Hepatocyte (in vitro differentiated cells): ENCODE measurements around the gene VCL. TPM values are rescaled to one million over a fixed set of nuclear protein-coding genes. Genes with fewer than 3 reads are reported as not detected.

ENCODE experiments used
- DNase-seq: peaks from one replicate; pipeline ENCODE4 v3.0.0-alpha.2; 2016; ENCODE audit warnings: low spot score
- H2AFZ ChIP-seq: fragments of 200-600 bp; sonication (generic); 2 replicates; pipeline ENCODE4 v1.6.0; 2016; ENCODE audit warnings: antibody characterized with exemption, mild to moderate bottlenecking
- H3K27ac ChIP-seq: fragments of 200-600 bp; sonication (generic); 2 replicates; pipeline ENCODE4 v1.5.1; 2016; ENCODE audit warnings: mild to moderate bottlenecking
- H3K27me3 ChIP-seq: fragments of 200-600 bp; sonication (generic); 2 replicates; pipeline ENCODE4 v1.6.1; 2016
- H3K36me3 ChIP-seq: fragments of 200-600 bp; sonication (generic); replicated peaks from 2 replicates; pipeline ENCODE4 v1.5.1; 2016; ENCODE audit warnings: low read depth; ENCODE audit not compliant: insufficient read depth
- H3K4me1 ChIP-seq: fragments of 200-600 bp; sonication (generic); 2 replicates; pipeline ENCODE4 v1.5.1; 2016; ENCODE audit warnings: mild to moderate bottlenecking, moderate library complexity; ENCODE audit not compliant: insufficient read depth
- H3K4me2 ChIP-seq: fragments of 200-600 bp; sonication (generic); 2 replicates; pipeline ENCODE4 v1.6.0; 2016
- H3K4me3 ChIP-seq: fragments of 200-600 bp; sonication (generic); 2 replicates; pipeline ENCODE4 v1.5.1; 2016; ENCODE audit warnings: mild to moderate bottlenecking
- H3K79me2 ChIP-seq: fragments of 200-600 bp; sonication (generic); 2 replicates; pipeline ENCODE4 v1.6.0; 2017; ENCODE audit warnings: mild to moderate bottlenecking
- H3K9me2 ChIP-seq: fragments of 200-600 bp; sonication (generic); replicated peaks from 2 replicates; pipeline ENCODE4 v1.6.0; 2017; ENCODE audit warnings: mild to moderate bottlenecking; ENCODE audit not compliant: insufficient read depth
- H3K9me3 ChIP-seq: fragments of 200-600 bp; sonication (generic); 2 replicates; pipeline ENCODE4 v1.5.1; 2016; ENCODE audit warnings: low read depth, mild to moderate bottlenecking
- H4K20me1 ChIP-seq: fragments of 200-600 bp; sonication (generic); 2 replicates; pipeline ENCODE4 v1.6.0; 2016; ENCODE audit warnings: mild to moderate bottlenecking; ENCODE audit not compliant: insufficient read depth, poor library complexity, severe bottlenecking
- EZH2 ChIP-seq: fragments of 200-600 bp; sonication (generic); IDR thresholded peaks from 2 replicates; pipeline ENCODE4 v1.6.1; 2016; ENCODE audit warnings: antibody characterized with exemption, mild to moderate bottlenecking, borderline replicate concordance
- EZH2phosphoT487 ChIP-seq: fragments of 200-600 bp; sonication (generic); IDR thresholded peaks from one replicate; pipeline ENCODE4 v1.6.1; 2018; ENCODE audit warnings: antibody characterized with exemption, mild to moderate bottlenecking, low read depth, moderate library complexity; ENCODE audit not compliant: unreplicated experiment, severe bottlenecking
- WGBS: methylation state at CpG from one replicate; pipeline ENCODE4 v1.1.6; 2016; ENCODE audit warnings: low lambda C conversion rate; ENCODE audit errors: missing lambda C conversion rate; 5-methylcytosine and 5-hydroxymethylcytosine counted together
- polyA plus RNA-seq: library from polyadenylated mRNA; unstranded; fragments of >200 nt; fragmentation: Nextera tagmentation; extraction: Ambion mirVana; gene quantifications from 2 replicates; pipeline ENCODE4 v1.2.1, GENCODE V29; 2016
- total RNA-seq: library from RNA; depleted of rRNA; stranded (reverse); fragments of >200 nt; gene quantifications from 2 replicates; pipeline ENCODE4 v1.2.3, GENCODE V29; 2014
- TF ChIP-seq, protein P1 (sequence below): fragments of 200-600 bp; sonication (generic); IDR thresholded peaks from 2 replicates; pipeline ENCODE4 v1.5.1; 2016; ENCODE audit warnings: antibody characterized with exemption, mild to moderate bottlenecking; ENCODE audit not compliant: poor library complexity

The VCL gene
- total and polyA plus RNA-seq, 2 experiments from 2014 or later: 60.8 to 93.4 TPM

DNA sequence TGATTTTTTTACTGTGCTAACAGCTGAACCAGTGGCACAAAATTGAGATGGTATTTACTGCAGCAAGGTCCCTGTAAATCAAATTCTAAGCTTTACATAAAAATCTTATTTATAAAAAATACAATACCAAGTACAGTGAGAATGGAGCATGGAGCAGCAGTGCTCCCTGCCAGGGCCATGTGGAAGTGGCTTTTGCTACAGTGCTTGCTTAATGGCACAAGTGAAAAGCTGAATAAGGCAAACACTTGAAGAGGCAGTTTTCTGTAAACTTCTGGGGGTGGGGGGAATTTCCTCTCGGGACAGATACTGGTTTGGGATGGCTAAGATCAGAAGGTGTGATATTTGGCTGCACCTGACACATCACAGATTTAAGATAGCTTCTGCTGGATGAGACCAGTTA, 125.2 kb downstream of the VCL start:
- DNase-seq: no peak
- Histone ChIP-seq H2AFZ (no peak overlapping the region), H3K36me3 (no peaks in the 10 kb centered on the region), H3K4me3 (no peak overlapping the region), H3K4me1 (peaks cover 6% of the 10 kb centered on the region), H4K20me1 (no peaks in the 10 kb centered on the region), H3K9me3 (no peaks in the 10 kb centered on the region), H3K79me2 (no peaks in the 10 kb centered on the region), H3K4me2 (no peak overlapping the region), H3K27ac (no peak overlapping the region), H3K9me2 (no peaks in the 10 kb centered on the region), H3K27me3 (no peaks in the 10 kb centered on the region)
- TF ChIP-seq EZH2phosphoT487 (no peak), EZH2 (no peak)
- TF ChIP-seq, protein P1, sequence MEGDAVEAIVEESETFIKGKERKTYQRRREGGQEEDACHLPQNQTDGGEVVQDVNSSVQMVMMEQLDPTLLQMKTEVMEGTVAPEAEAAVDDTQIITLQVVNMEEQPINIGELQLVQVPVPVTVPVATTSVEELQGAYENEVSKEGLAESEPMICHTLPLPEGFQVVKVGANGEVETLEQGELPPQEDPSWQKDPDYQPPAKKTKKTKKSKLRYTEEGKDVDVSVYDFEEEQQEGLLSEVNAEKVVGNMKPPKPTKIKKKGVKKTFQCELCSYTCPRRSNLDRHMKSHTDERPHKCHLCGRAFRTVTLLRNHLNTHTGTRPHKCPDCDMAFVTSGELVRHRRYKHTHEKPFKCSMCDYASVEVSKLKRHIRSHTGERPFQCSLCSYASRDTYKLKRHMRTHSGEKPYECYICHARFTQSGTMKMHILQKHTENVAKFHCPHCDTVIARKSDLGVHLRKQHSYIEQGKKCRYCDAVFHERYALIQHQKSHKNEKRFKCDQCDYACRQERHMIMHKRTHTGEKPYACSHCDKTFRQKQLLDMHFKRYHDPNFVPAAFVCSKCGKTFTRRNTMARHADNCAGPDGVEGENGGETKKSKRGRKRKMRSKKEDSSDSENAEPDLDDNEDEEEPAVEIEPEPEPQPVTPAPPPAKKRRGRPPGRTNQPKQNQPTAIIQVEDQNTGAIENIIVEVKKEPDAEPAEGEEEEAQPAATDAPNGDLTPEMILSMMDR: no peak
- 0% methylated on average over 1 of the region's 1 CpG for WGBS

DNA sequence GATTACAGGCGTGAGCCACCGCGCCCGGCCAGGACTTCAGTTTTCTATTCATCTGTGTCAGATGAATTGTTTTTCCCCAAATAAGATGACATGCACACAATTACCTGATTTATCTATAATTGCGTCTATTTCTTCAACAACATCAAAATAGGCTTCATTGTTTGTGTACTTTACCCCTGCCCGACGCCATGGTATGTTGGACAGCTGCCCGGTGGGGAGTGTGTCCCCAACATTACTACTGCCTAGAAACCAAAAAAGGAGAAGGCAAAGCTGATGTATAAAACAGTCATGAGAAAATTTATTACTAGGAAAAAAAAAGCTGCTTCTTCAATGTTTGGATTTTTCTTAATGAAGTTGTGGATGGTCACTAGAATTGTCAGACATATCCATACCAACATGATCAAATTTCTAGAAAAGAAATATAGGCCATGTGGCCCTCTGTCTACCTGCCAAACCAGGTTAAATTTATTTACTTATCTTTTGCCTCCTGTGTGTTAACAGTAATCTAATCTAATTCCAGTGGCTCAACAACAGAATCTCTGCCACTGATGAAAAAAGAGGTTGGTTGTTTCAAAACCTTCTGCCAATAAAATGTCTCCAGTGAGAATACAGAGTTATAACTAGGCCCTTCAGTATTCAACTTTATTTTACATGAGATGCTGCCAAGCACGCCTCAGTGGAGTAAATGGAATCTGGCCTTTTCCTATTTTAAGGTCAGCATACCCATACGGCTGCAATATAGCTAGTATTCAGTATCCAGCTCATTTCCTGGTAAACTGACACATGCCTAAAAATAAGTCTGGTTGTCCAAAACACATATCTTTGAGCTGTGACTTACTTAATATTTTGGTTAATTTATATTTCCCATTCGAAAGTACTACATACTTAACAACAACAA, 136.3 kb downstream of the VCL start:
- Histone ChIP-seq H2AFZ (no peak overlapping the region), H3K4me3 (no peak overlapping the region), H3K79me2 (peaks cover 4% of the 10 kb centered on the region), H3K4me2 (no peak overlapping the region), H3K4me1 (no peaks in the 10 kb centered on the region), H3K27me3 (no peaks in the 10 kb centered on the region), H3K27ac (no peak overlapping the region), H3K9me2 (no peaks in the 10 kb centered on the region), H3K36me3 (peaks cover 4% of the 10 kb centered on the region), H4K20me1 (no peaks in the 10 kb centered on the region), H3K9me3 (no peaks in the 10 kb centered on the region)
- 98% methylated on average over 11 of the region's 11 CpGs for WGBS
- DNase-seq: no peak
- TF ChIP-seq EZH2: no peak
- TF ChIP-seq, protein P1: no peak
- TF ChIP-seq EZH2phosphoT487: no peak

DNA sequence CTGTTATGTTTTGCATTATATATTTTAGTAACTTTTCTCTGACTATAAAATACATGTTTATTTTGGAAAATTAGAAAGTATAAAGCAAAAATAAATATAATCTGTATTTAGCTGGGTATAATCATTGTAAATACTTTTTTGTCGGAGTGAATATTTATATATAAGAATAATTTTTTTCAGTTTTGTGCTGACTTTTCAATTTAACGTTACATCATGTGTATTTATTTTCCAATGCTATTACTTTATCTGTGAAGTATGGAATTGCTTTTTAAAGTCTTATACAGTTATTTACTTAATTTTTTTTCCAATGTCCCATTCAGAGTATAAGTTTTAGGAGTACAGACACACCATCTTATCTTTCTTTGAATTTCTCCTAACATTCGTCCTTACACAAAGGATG, 137.5 kb downstream of the VCL start:
- no peak for DNase-seq
- Histone ChIP-seq H3K36me3 (peaks cover 4% of the 10 kb centered on the region), H2AFZ (no peak overlapping the region), H3K27me3 (no peaks in the 10 kb centered on the region), H3K4me2 (no peak overlapping the region), H3K79me2 (peaks cover 13% of the 10 kb centered on the region), H4K20me1 (no peaks in the 10 kb centered on the region), H3K9me3 (no peaks in the 10 kb centered on the region), H3K4me3 (no peak overlapping the region), H3K4me1 (no peaks in the 10 kb centered on the region), H3K27ac (no peak overlapping the region), H3K9me2 (no peaks in the 10 kb centered on the region)
- 96% methylated on average over 3 of the region's 3 CpGs for WGBS
- TF ChIP-seq EZH2phosphoT487: no peak
- TF ChIP-seq, protein P1: no peak
- no peak for TF ChIP-seq EZH2
